Upper lobe of left lung (tissue), 6 donors: ENCODE measurements around the gene CAPN9. TPM values are rescaled to one million over a fixed set of nuclear protein-coding genes. Genes with fewer than 3 reads are reported as not detected.
"Not testable (repeated sequence)": the region's sequence is repeated elsewhere in the genome, so short reads cannot be mapped to it uniquely, and the experiment has no call there.

Experiments
- ATAC-seq, 2 donors: fragments of 200-7000 bp; cut with Tn5 transposase; one replicate each; pipeline ENCODE4 v1.9.1; 2022; ENCODE audit warnings: mild to moderate bottlenecking in 2 of 2, moderate library complexity in 2 of 2; ENCODE audit not compliant: low FRiP score in 2 of 2
- DNase-seq, 2 donors: peaks; one replicate each; pipeline ENCODE4 v3.0.0-alpha.2; 2019 to 2020
- H3K27ac ChIP-seq, 4 donors: fragments of 200-600 bp; sonication (generic); one replicate each; pipeline ENCODE4 v1.5.1; 2016 to 2019
- H3K27me3 ChIP-seq, 4 donors: fragments of 200-600 bp; sonication (generic); one replicate each; pipeline ENCODE4 v1.5.1; 2017 to 2019
- H3K36me3 ChIP-seq, 4 donors: fragments of 200-600 bp; sonication (generic); one replicate each; pipeline ENCODE4 v1.5.1; 2016 to 2019
- H3K4me1 ChIP-seq, 4 donors: fragments of 200-600 bp; sonication (generic); one replicate each; pipeline ENCODE4 v1.5.1; 2018 to 2019
- H3K4me3 ChIP-seq, 4 donors: fragments of 200-600 bp; sonication (generic); one replicate each; pipeline ENCODE4 v1.5.1; 2017 to 2019; ENCODE audit warnings: mild to moderate bottlenecking in 2 of 4, moderate library complexity in 1 of 4
- H3K9me3 ChIP-seq, 4 donors: fragments of 200-600 bp; sonication (generic); one replicate each; pipeline ENCODE4 v1.5.1; 2018 to 2019
- EP300 ChIP-seq, 4 donors: sonication (generic); formaldehyde crosslinking; IDR thresholded peaks; one replicate each; pipeline ENCODE4 v1.5.1; 2017; ENCODE audit warnings: antibody characterized with exemption in 4 of 4, control low read depth in 2 of 4
- POLR2A ChIP-seq, 4 donors: fragments of 450-650 bp; IDR thresholded peaks; one replicate each; pipeline ENCODE4 v1.5.1; 2016 to 2017; ENCODE audit warnings: antibody characterized with exemption in 4 of 4, mild to moderate bottlenecking in 2 of 4
- POLR2AphosphoS5 ChIP-seq, 2 donors: sonication (generic); formaldehyde crosslinking; IDR thresholded peaks; one replicate each; pipeline ENCODE4 v1.5.1; 2017; ENCODE audit warnings: antibody characterized with exemption in 2 of 2
- WGBS, 2 donors: methylation state at CpG; one replicate each; pipeline ENCODE4 v1.1.5; 2017 to 2018; 5-methylcytosine and 5-hydroxymethylcytosine counted together
- total RNA-seq, 6 donors: library from RNA; depleted of rRNA in 4 of 6; stranded (reverse); fragments of >200 nt in 4 of 6; gene quantifications; one replicate each; pipeline versions ENCODE4 v1.1.0 to v1.2.1, GENCODE V29; 2016 to 2021
- TF ChIP-seq, protein P1 (sequence below), 6 experiments: fragments of 450-650 bp in 4 of 6; fragments of 200-600 bp in 2 of 6; sonication (generic) in 2 of 6; IDR thresholded peaks; one replicate each; pipeline ENCODE4 v1.5.1; 2016 to 2019; ENCODE audit warnings: antibody characterized with exemption in 6 of 6
- donor health status: DM: no; HTN: no; CAD: no; lungs with moderate emphysema.
- donor health status: DM: no; HTN: yes; CAD: no; lungs with severe emphysema.

The CAPN9 gene, protein sequence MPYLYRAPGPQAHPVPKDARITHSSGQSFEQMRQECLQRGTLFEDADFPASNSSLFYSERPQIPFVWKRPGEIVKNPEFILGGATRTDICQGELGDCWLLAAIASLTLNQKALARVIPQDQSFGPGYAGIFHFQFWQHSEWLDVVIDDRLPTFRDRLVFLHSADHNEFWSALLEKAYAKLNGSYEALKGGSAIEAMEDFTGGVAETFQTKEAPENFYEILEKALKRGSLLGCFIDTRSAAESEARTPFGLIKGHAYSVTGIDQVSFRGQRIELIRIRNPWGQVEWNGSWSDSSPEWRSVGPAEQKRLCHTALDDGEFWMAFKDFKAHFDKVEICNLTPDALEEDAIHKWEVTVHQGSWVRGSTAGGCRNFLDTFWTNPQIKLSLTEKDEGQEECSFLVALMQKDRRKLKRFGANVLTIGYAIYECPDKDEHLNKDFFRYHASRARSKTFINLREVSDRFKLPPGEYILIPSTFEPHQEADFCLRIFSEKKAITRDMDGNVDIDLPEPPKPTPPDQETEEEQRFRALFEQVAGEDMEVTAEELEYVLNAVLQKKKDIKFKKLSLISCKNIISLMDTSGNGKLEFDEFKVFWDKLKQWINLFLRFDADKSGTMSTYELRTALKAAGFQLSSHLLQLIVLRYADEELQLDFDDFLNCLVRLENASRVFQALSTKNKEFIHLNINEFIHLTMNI
- 10 to 100 TPM in 5 of 6 donors, 1 to 10 TPM in 1; 8.0 to 29.0 (median 19.6) TPM for total RNA-seq

GRCh38 chr1:230747127-230747730 lies at the start of gene CAPN9:
Gene CAPN9, plus strand, starts transcription at chr1:230747388. Its CDS starts 109 bp downstream, at chr1:230747497.
- Histone ChIP-seq H3K36me3 (no peaks in the 10 kb centered on the region), H3K27ac (peak within 1 kb of the TSS; percentile 17 to 78 (median 42)), H3K4me3 (peak within 1 kb of the TSS in 2 of 4 donors; percentile 19 to 33), H3K4me1 (peaks cover 0 to 25% (median 10%) of the 10 kb centered on the region in 4 donors), H3K27me3 (no peaks in the 10 kb centered on the region), H3K9me3 (no peaks in the 10 kb centered on the region)
- WGBS, 2 donors, result 61 to 80% methylated on average over 12 to 14 of the region's 14 CpGs
- ATAC-seq (peak in 1 of 2 donors; percentile 50), DNase-seq (peak; percentile 35 to 51)
- TF ChIP-seq, protein P1, sequence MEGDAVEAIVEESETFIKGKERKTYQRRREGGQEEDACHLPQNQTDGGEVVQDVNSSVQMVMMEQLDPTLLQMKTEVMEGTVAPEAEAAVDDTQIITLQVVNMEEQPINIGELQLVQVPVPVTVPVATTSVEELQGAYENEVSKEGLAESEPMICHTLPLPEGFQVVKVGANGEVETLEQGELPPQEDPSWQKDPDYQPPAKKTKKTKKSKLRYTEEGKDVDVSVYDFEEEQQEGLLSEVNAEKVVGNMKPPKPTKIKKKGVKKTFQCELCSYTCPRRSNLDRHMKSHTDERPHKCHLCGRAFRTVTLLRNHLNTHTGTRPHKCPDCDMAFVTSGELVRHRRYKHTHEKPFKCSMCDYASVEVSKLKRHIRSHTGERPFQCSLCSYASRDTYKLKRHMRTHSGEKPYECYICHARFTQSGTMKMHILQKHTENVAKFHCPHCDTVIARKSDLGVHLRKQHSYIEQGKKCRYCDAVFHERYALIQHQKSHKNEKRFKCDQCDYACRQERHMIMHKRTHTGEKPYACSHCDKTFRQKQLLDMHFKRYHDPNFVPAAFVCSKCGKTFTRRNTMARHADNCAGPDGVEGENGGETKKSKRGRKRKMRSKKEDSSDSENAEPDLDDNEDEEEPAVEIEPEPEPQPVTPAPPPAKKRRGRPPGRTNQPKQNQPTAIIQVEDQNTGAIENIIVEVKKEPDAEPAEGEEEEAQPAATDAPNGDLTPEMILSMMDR (IDR thresholded peaks at IDR 0.05), result no peak
- peak in 1 of 4 donors; percentile 27 for TF ChIP-seq POLR2A (IDR thresholded peaks at IDR 0.05)
- TF ChIP-seq POLR2AphosphoS5 (IDR thresholded peaks at IDR 0.05), result no peak

GRCh38 chr1:230698130-230698529 lies 49.1 kb upstream of the CAPN9 start:
- Histone ChIP-seq H3K36me3 (peaks cover 0 to 14% (median 11%) of the 10 kb centered on the region in 4 donors), H3K4me1 (no peaks in the 10 kb centered on the region), H3K9me3 (no peaks in the 10 kb centered on the region), H3K4me3 (no peak overlapping the region), H3K27me3 (no peaks in the 10 kb centered on the region), H3K27ac (no peak overlapping the region)
- DNase-seq (no peak), ATAC-seq (no peak)
- TF ChIP-seq, protein P1 (IDR thresholded peaks at IDR 0.05), result no peak
- TF ChIP-seq POLR2AphosphoS5 (IDR thresholded peaks at IDR 0.05), result no peak
- no peak for TF ChIP-seq POLR2A (IDR thresholded peaks at IDR 0.05)
- TF ChIP-seq EP300 (IDR thresholded peaks at IDR 0.05), result no peak
- 94 to 96% methylated on average over 14 of the region's 14 CpGs for WGBS, 2 donors

DNA sequence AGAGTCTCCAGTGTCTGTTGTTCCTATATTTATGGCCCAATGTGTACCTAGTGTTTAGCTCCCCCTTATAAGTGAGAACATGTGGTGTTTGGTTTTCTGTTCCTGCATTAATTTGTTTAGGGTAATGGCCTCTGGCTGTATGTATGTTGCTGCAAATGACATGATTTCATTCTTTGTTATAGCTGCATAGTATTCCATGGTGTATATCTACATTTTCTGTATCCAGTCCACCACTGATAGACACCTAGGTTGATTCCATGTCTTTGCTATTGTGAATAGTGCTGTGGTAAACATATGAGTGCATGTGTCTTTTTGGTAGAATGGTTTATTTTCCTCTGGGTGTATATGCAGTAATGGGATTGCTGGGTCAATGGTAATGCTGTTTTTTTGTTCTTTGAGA lies 48.2 kb upstream of the CAPN9 start:
- not testable (repeated sequence) for ATAC-seq, H3K36me3 ChIP-seq, H3K4me3 ChIP-seq, H3K27me3 ChIP-seq, H3K4me1 ChIP-seq, H3K9me3 ChIP-seq, H3K27ac ChIP-seq, DNase-seq

DNA sequence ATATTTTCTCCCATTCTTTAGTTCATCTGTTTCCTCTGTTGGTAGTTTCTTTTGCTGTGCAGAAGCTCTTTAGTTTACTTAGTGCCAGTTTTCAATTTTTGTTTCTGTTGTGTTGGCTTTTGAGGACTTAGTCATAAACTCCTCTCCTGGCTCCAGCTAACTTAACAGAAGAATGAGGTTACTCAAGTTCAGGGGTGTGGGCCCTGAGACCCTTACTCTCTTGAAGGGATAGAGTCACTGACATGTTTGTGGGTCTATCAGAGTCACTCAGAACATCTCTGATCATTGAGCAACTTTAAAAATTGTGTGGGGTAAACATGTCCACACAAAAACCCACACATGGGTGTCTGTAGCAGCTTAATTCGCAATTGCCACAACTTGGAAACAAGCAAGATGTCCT lies 47.5 kb upstream of the CAPN9 start:
- Histone ChIP-seq H3K27ac (no peak overlapping the region), H3K9me3 (no peaks in the 10 kb centered on the region), H3K4me1 (no peaks in the 10 kb centered on the region), H3K27me3 (no peaks in the 10 kb centered on the region), H3K4me3 (no peak overlapping the region), H3K36me3 (no peaks in the 10 kb centered on the region)
- WGBS, 2 donors, result 94 to 100% methylated on average over 1 of the region's 1 CpG
- TF ChIP-seq POLR2AphosphoS5 (IDR thresholded peaks at IDR 0.05) (no peak), EP300 (IDR thresholded peaks at IDR 0.05) (no peak), POLR2A (IDR thresholded peaks at IDR 0.05) (no peak)
- TF ChIP-seq, protein P1 (IDR thresholded peaks at IDR 0.05), result no peak
- DNase-seq (no peak), ATAC-seq (no peak)

- no peak for TF ChIP-seq POLR2AphosphoS5 (IDR thresholded peaks at IDR 0.05)
- TF ChIP-seq EP300 (IDR thresholded peaks at IDR 0.05), result no peak
- TF ChIP-seq POLR2A (IDR thresholded peaks at IDR 0.05), result no peak
- TF ChIP-seq, protein P1 (IDR thresholded peaks at IDR 0.05), result no peak
- no peaks in the 10 kb centered on the region for H3K36me3 ChIP-seq
- no peaks in the 10 kb centered on the region for H3K4me1 ChIP-seq
- no peak overlapping the region for H3K4me3 ChIP-seq
- DNase-seq, result no peak
- H3K27ac ChIP-seq, result no peak overlapping the region
- H3K27me3 ChIP-seq, result no peaks in the 10 kb centered on the region
- no peak for ATAC-seq
- no peaks in the 10 kb centered on the region for H3K9me3 ChIP-seq
- 88 to 89% methylated on average over 4 of the region's 4 CpGs for whole genome bisulfite sequencing, 2 donors
Observed at GRCh38 chr1:230700132-230700531, 47.1 kb upstream of the CAPN9 start.
